ENCODE data around the gene KLHDC3. TPM values are rescaled to one million over a fixed set of nuclear protein-coding genes. Genes with fewer than 3 reads are reported as not detected.

Gene KLHDC3
- total and polyA plus RNA-seq, 9 of the 15 experiments (the other 6 are each of a cell fraction or from before 2014, with no cell fraction given) = 4.5 to 171 (median 107) TPM

- TF ChIP-seq ZNF318 (IDR thresholded peaks at IDR 0.05; ENCODE audit: borderline replicate concordance in 1 of 2, low read depth in 1 of 2) (no peak), SIN3A (IDR thresholded peaks at IDR 0.05; ENCODE audit: borderline replicate concordance in 2 of 2, control insufficient read depth in 1 of 2, low read depth in 2 of 2, low read length in 2 of 2) (no peak), ZNF431 (CRISPR knock-in tag; IDR thresholded peaks at IDR 0.05) (no peak), POU5F1 (IDR thresholded peaks at IDR 0.05; ENCODE audit: borderline replicate concordance, low read depth, low read length, partially characterized antibody) (no peak), RNF2 (IDR thresholded peaks at IDR 0.05) (no peak)
- TF ChIP-seq, protein P1, sequence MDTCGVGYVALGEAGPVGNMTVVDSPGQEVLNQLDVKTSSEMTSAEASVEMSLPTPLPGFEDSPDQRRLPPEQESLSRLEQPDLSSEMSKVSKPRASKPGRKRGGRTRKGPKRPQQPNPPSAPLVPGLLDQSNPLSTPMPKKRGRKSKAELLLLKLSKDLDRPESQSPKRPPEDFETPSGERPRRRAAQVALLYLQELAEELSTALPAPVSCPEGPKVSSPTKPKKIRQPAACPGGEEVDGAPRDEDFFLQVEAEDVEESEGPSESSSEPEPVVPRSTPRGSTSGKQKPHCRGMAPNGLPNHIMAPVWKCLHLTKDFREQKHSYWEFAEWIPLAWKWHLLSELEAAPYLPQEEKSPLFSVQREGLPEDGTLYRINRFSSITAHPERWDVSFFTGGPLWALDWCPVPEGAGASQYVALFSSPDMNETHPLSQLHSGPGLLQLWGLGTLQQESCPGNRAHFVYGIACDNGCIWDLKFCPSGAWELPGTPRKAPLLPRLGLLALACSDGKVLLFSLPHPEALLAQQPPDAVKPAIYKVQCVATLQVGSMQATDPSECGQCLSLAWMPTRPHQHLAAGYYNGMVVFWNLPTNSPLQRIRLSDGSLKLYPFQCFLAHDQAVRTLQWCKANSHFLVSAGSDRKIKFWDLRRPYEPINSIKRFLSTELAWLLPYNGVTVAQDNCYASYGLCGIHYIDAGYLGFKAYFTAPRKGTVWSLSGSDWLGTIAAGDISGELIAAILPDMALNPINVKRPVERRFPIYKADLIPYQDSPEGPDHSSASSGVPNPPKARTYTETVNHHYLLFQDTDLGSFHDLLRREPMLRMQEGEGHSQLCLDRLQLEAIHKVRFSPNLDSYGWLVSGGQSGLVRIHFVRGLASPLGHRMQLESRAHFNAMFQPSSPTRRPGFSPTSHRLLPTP (IDR thresholded peaks at IDR 0.05; ENCODE audit: borderline replicate concordance, extremely low read depth, insufficient read length) = no peak
Observed at GRCh38 chr6:43024436-43024835, 10.4 kb downstream of the KLHDC3 start (continued).
